Aorta (tissue), 5 donors: ENCODE results near the gene CALHM4. TPM values are rescaled to one million over a fixed set of nuclear protein-coding genes. Genes with fewer than 3 reads are reported as not detected.

ENCODE experiments used
- ATAC-seq: fragments of 200-7000 bp; cut with Tn5 transposase; one replicate; pipeline ENCODE4 v1.9.1; 2022; ENCODE audit warnings: moderate library complexity; ENCODE audit not compliant: low FRiP score
- DNase-seq, 2 donors: peaks; one replicate each; pipeline ENCODE4 v3.0.0-alpha.2; 2020
- H3K27ac ChIP-seq, 2 donors: one replicate each; pipeline ENCODE4 v1.5.1; 2013; ENCODE audit warnings: low read length in 2 of 2, mild to moderate bottlenecking in 2 of 2, moderate library complexity in 2 of 2, control low read depth in 1 of 2, inconsistent platforms in 1 of 2, low read depth in 1 of 2
- H3K27me3 ChIP-seq, 2 donors: one replicate each; pipeline ENCODE4 v1.6.1; 2013; ENCODE audit warnings: control low read depth in 1 of 2, low read length in 1 of 2, mild to moderate bottlenecking in 1 of 2, moderate library complexity in 1 of 2; ENCODE audit not compliant: insufficient read depth in 2 of 2, control insufficient read depth in 1 of 2
- H3K36me3 ChIP-seq, 2 donors: one replicate each; pipeline ENCODE4 v1.6.1; 2013; ENCODE audit warnings: control low read depth in 1 of 2, low read length in 1 of 2, mild to moderate bottlenecking in 1 of 2; ENCODE audit not compliant: insufficient read depth in 2 of 2, control insufficient read depth in 1 of 2
- H3K4me1 ChIP-seq, 2 donors: one replicate each; pipeline ENCODE4 v1.6.1; 2013; ENCODE audit warnings: low read length in 2 of 2, control low read depth in 1 of 2, mild to moderate bottlenecking in 1 of 2, moderate library complexity in 1 of 2; ENCODE audit not compliant: insufficient read depth in 2 of 2, control insufficient read depth in 1 of 2
- H3K4me3 ChIP-seq, 2 donors: one replicate each; pipeline ENCODE4 v1.5.1; 2013; ENCODE audit warnings: low read length in 2 of 2, control low read depth in 1 of 2, mild to moderate bottlenecking in 1 of 2
- H3K9me3 ChIP-seq: one replicate; pipeline ENCODE4 v1.6.1; 2013; ENCODE audit warnings: mild to moderate bottlenecking, low read length; ENCODE audit not compliant: control insufficient read depth
- WGBS, 2 donors: extraction: QIAGEN DNeasy Blood & Tissue Kit; methylation state at CpG; one replicate each; pipeline ENCODE4 v1.1.7; 2013; 5-methylcytosine and 5-hydroxymethylcytosine counted together
- intact Hi-C, 2 donors: fragments of 100-400 bp; cut with DNase I; formaldehyde crosslinking; loops; one replicate each; pipeline versions ENCODE4 v1.14.2 to v1.15.0; 2022
- polyA plus RNA-seq, 2 donors: library from polyadenylated mRNA; stranded (reverse); fragments of 200-250 nt; gene quantifications; one replicate each; pipeline ENCODE4 v1.2.3, GENCODE V29; 2013
- total RNA-seq, 2 donors: library from RNA; stranded (reverse); fragmentation: NEBNext Ultra II Directional; extraction: Animal tissue kit (Norgen Biotek cat#: 25700); gene quantifications; one replicate each; pipeline ENCODE4 v1.2.1, GENCODE V29; 2021
- donor health status: healthy with polysubstance abuse.
- donor health status: Bipolar disorder and iron deficiency.
- donor health status: DM: no; HTN: no; CAD: no.
- donor health status: DM: no; HTN: no; CAD: no.
- donor health status: DM: yes; HTN: yes; CAD: no.

CALHM4 gene
- total and polyA plus RNA-seq, 4 donors: 0.26 TPM; not detected in 3

GRCh38 chr6:116531675-116532570 is 21.6 kb upstream of the CALHM4 start:
- ATAC-seq (peak; percentile 90), DNase-seq (peak; percentile 55 to 75)
- no peaks in the 10 kb centered on the region for H3K36me3 ChIP-seq
- intact Hi-C loops: loop anchor here (2.0 to 10.0 kb wide), 3 partner anchors 243 to 313 kb away; no protein-coding TSS in a partner anchor
- no peak overlapping the region for H3K27ac ChIP-seq
- H3K9me3 ChIP-seq: peaks cover 1% of the 10 kb centered on the region
- no peak overlapping the region for H3K4me3 ChIP-seq
- H3K4me1 ChIP-seq: no peaks in the 10 kb centered on the region
- 83 to 87% methylated on average over 12 of the region's 12 CpGs for WGBS, 2 donors
- H3K27me3 ChIP-seq: no peaks in the 10 kb centered on the region

GRCh38 chr6:116533233-116533957 is 20.2 kb upstream of the CALHM4 start:
- no peak for DNase-seq
- no peaks in the 10 kb centered on the region for H3K4me1 ChIP-seq
- intact Hi-C loops: loop anchor here (2.0 to 10.0 kb wide), 3 partner anchors 245 to 311 kb away; no protein-coding TSS in a partner anchor
- peaks cover 1% of the 10 kb centered on the region for H3K9me3 ChIP-seq
- H3K36me3 ChIP-seq: no peaks in the 10 kb centered on the region
- WGBS, 2 donors: 60 to 65% methylated on average over 9 of the region's 9 CpGs
- no peaks in the 10 kb centered on the region for H3K27me3 ChIP-seq
- ATAC-seq: no peak
- no peak overlapping the region for H3K27ac ChIP-seq
- no peak overlapping the region for H3K4me3 ChIP-seq

GRCh38 chr6:116535109-116535508 is 18.4 kb upstream of the CALHM4 start:
- Histone ChIP-seq H3K9me3 (peaks cover 1% of the 10 kb centered on the region), H3K36me3 (no peaks in the 10 kb centered on the region), H3K4me1 (no peaks in the 10 kb centered on the region), H3K27me3 (no peaks in the 10 kb centered on the region), H3K27ac (no peak overlapping the region), H3K4me3 (no peak overlapping the region)
- no peak for DNase-seq
- ATAC-seq: no peak
- intact Hi-C loops: loop anchor here in 1 of 2 donors (5.0 to 10.0 kb wide), 2 partner anchors 310 to 318 kb away; no protein-coding TSS in a partner anchor

- intact Hi-C loops: loop anchor here in 1 of 2 donors (5.0 to 10.0 kb wide), 2 partner anchors 309 to 319 kb away; no protein-coding TSS in a partner anchor
Observed at GRCh38 chr6:116536216-116536621, 17.3 kb upstream of the CALHM4 start.

GRCh38 chr6:116542426-116542825 is 11.1 kb upstream of the CALHM4 start:
- intact Hi-C loops: no loop called here
- Histone ChIP-seq H3K9me3 (no peaks in the 10 kb centered on the region), H3K4me3 (no peak overlapping the region), H3K4me1 (no peaks in the 10 kb centered on the region), H3K36me3 (no peaks in the 10 kb centered on the region), H3K27me3 (no peaks in the 10 kb centered on the region), H3K27ac (no peak overlapping the region)
- no peak for ATAC-seq
- no peak for DNase-seq

More at GRCh38 chr6:116536216-116536621, 17.3 kb upstream of the CALHM4 start:
- H3K27me3 ChIP-seq: no peaks in the 10 kb centered on the region
- H3K9me3 ChIP-seq: no peaks in the 10 kb centered on the region
- H3K27ac ChIP-seq: no peak overlapping the region
- H3K4me3 ChIP-seq: no peak overlapping the region
- DNase-seq: no peak
- 20 to 28% methylated on average over 4 of the region's 4 CpGs for WGBS, 2 donors
- no peak for ATAC-seq
- no peaks in the 10 kb centered on the region for H3K4me1 ChIP-seq
- H3K36me3 ChIP-seq: no peaks in the 10 kb centered on the region

- intact Hi-C loops: no loop called here
- H3K4me1 ChIP-seq: no peaks in the 10 kb centered on the region
- DNase-seq (no peak), ATAC-seq (no peak)
- H3K27ac ChIP-seq: no peak overlapping the region
- H3K36me3 ChIP-seq: no peaks in the 10 kb centered on the region
- no peaks in the 10 kb centered on the region for H3K27me3 ChIP-seq
- no peak overlapping the region for H3K4me3 ChIP-seq
- H3K9me3 ChIP-seq: no peaks in the 10 kb centered on the region
Observed at GRCh38 chr6:116543149-116543548, 10.4 kb upstream of the CALHM4 start.

GRCh38 chr6:116545651-116546050 is 7.9 kb upstream of the CALHM4 start, which contains the start of gene TRAPPC3L:
TSS of gene TRAPPC3L (minus strand) at chr6:116545684. CDS start at chr6:116545514, 170 bp downstream.
- WGBS, 2 donors: 54 to 61% methylated on average over 4 of the region's 4 CpGs
- DNase-seq: no peak

GRCh38 chr6:116547358-116547757 is 6.2 kb upstream of the CALHM4 start:
- no peak for ATAC-seq
- no peaks in the 10 kb centered on the region for H3K4me1 ChIP-seq
- 78 to 83% methylated on average over 6 of the region's 6 CpGs for WGBS, 2 donors
- DNase-seq: no peak
- H3K27me3 ChIP-seq: no peaks in the 10 kb centered on the region
- H3K36me3 ChIP-seq: no peaks in the 10 kb centered on the region
- H3K4me3 ChIP-seq: no peak overlapping the region
- intact Hi-C loops: no loop called here
- H3K9me3 ChIP-seq: no peaks in the 10 kb centered on the region
- H3K27ac ChIP-seq: no peak overlapping the region

More at GRCh38 chr6:116545651-116546050, 7.9 kb upstream of the CALHM4 start, which contains the start of gene TRAPPC3L:
- no peak within 1 kb of the TSS for H3K27ac ChIP-seq
- intact Hi-C loops: no loop called here
- no peaks in the 10 kb centered on the region for H3K4me1 ChIP-seq
- ATAC-seq: no peak
- no peaks in the 10 kb centered on the region for H3K9me3 ChIP-seq
- no peaks in the 10 kb centered on the region for H3K36me3 ChIP-seq
- no peaks in the 10 kb centered on the region for H3K27me3 ChIP-seq
- H3K4me3 ChIP-seq: no peak within 1 kb of the TSS
